ENCODE results near the gene STX3.

Gene STX3

GRCh38 chr11:59754859-59755700 is at the start of gene STX3:
Gene STX3 (plus strand): TSS chr11:59755376. CDS start chr11:59755606, 230 bp downstream.
- peak in 1 of 2 donors; percentile 58 for DNase-seq (ENCODE audit: extremely low read depth in 1 of 2, low read depth in 1 of 2)

- DNase-seq (ENCODE audit: extremely low read depth in 1 of 2, low read depth in 1 of 2), result no peak
Observed at GRCh38 chr11:59706518-59707285, 48.5 kb upstream of the STX3 start.

- no peak for DNase-seq (ENCODE audit: extremely low read depth in 1 of 2, low read depth in 1 of 2)
Observed at GRCh38 chr11:59707371-59707770, 47.8 kb upstream of the STX3 start.

GRCh38 chr11:59708537-59708936 is 46.6 kb upstream of the STX3 start:
- no peak for DNase-seq (ENCODE audit: extremely low read depth in 1 of 2, low read depth in 1 of 2)

GRCh38 chr11:59710136-59710847 is 44.9 kb upstream of the STX3 start:
- no peak for DNase-seq (ENCODE audit: extremely low read depth in 1 of 2, low read depth in 1 of 2)

GRCh38 chr11:59713745-59714144 is 41.4 kb upstream of the STX3 start, which contains the start of gene OR10V1:
Gene OR10V1 (minus strand): TSS chr11:59713845. CDS start chr11:59713845, 0 bp downstream.
- no peak for DNase-seq (ENCODE audit: extremely low read depth in 1 of 2, low read depth in 1 of 2)

GRCh38 chr11:59716051-59716450 is 39.1 kb upstream of the STX3 start:
- DNase-seq (ENCODE audit: extremely low read depth in 1 of 2, low read depth in 1 of 2), result no peak

GRCh38 chr11:59719556-59719955 is 35.6 kb upstream of the STX3 start:
- no peak for DNase-seq (ENCODE audit: extremely low read depth in 1 of 2, low read depth in 1 of 2)

GRCh38 chr11:59724066-59724465 is 31.1 kb upstream of the STX3 start:
- DNase-seq (ENCODE audit: extremely low read depth in 1 of 2, low read depth in 1 of 2), result no peak

GRCh38 chr11:59727426-59727825 is 27.8 kb upstream of the STX3 start:
- DNase-seq (ENCODE audit: extremely low read depth in 1 of 2, low read depth in 1 of 2), result no peak

GRCh38 chr11:59728154-59728553 is 27.0 kb upstream of the STX3 start:
- no peak for DNase-seq (ENCODE audit: extremely low read depth in 1 of 2, low read depth in 1 of 2)

- DNase-seq (ENCODE audit: extremely low read depth in 1 of 2, low read depth in 1 of 2), result no peak
Observed at GRCh38 chr11:59728913-59729312, 26.3 kb upstream of the STX3 start.

- no peak for DNase-seq (ENCODE audit: extremely low read depth in 1 of 2, low read depth in 1 of 2)
Observed at GRCh38 chr11:59729834-59730233, 25.3 kb upstream of the STX3 start.

GRCh38 chr11:59730896-59731565 is 24.1 kb upstream of the STX3 start:
- no peak for DNase-seq (ENCODE audit: extremely low read depth in 1 of 2, low read depth in 1 of 2)

- no peak for DNase-seq (ENCODE audit: extremely low read depth in 1 of 2, low read depth in 1 of 2)
Observed at GRCh38 chr11:59746111-59746510, 9.1 kb upstream of the STX3 start.

GRCh38 chr11:59753650-59754493 is 1.3 kb upstream of the STX3 start:
- peak; percentile 51 to 77 for DNase-seq (ENCODE audit: extremely low read depth in 1 of 2, low read depth in 1 of 2)

GRCh38 chr11:59754494-59754858 is 700 bp upstream of the STX3 start:
- no peak for DNase-seq (ENCODE audit: extremely low read depth in 1 of 2, low read depth in 1 of 2)

GRCh38 chr11:59755701-59756557 is 753 bp downstream of the STX3 start:
- DNase-seq (ENCODE audit: extremely low read depth in 1 of 2, low read depth in 1 of 2), result peak in 1 of 2 donors; percentile 37

- DNase-seq (ENCODE audit: extremely low read depth in 1 of 2, low read depth in 1 of 2), result no peak
Observed at GRCh38 chr11:59756558-59756840, 1.3 kb downstream of the STX3 start.
